HG02943 (cell line): ENCODE data around the gene TRPV4.
A peak's percentile ranks its signal among the peaks of the same experiment; 100 is the strongest.
"Not testable (repeated sequence)": the region's sequence is repeated elsewhere in the genome, so short reads cannot be mapped to it uniquely, and the experiment has no call there.

Experiments
- ATAC-seq: cut with Tn5 transposase; IDR thresholded peaks from one replicate; pipeline ENCODE4 v1.9.1; 2021; ENCODE audit warnings: mild to moderate bottlenecking, low read depth, moderate library complexity; ENCODE audit not compliant: unreplicated experiment

Gene TRPV4

GRCh38 chr12:109833307-109834189 is at the start of gene TRPV4:
TRPV4 (minus strand) TSS chr12:109833398; CDS start chr12:109814796, 18,602 bp downstream.
- no peak for ATAC-seq

- ATAC-seq, result no peak
Observed at GRCh38 chr12:109881752-109882151, 48.6 kb upstream of the TRPV4 start.

GRCh38 chr12:109880938-109881337 is 47.7 kb upstream of the TRPV4 start:
- no peak for ATAC-seq

GRCh38 chr12:109880043-109880931 is 47.1 kb upstream of the TRPV4 start, which contains the start of gene GLTP:
GLTP (minus strand) TSS chr12:109880541; CDS start chr12:109880374, 167 bp downstream.
- peak; percentile 85 for ATAC-seq

- ATAC-seq, result no peak
Observed at GRCh38 chr12:109879351-109880042, 46.3 kb upstream of the TRPV4 start.

GRCh38 chr12:109878749-109879148 is 45.6 kb upstream of the TRPV4 start:
- no peak for ATAC-seq

GRCh38 chr12:109878247-109878625 is 45.0 kb upstream of the TRPV4 start:
- ATAC-seq, result no peak

- no peak for ATAC-seq
Observed at GRCh38 chr12:109877504-109878246, 44.5 kb upstream of the TRPV4 start.

- ATAC-seq, result no peak
Observed at GRCh38 chr12:109876406-109876805, 43.2 kb upstream of the TRPV4 start.

- no peak for ATAC-seq
Observed at GRCh38 chr12:109875572-109876131, 42.5 kb upstream of the TRPV4 start.

GRCh38 chr12:109873653-109874052 is 40.5 kb upstream of the TRPV4 start:
- no peak for ATAC-seq

GRCh38 chr12:109871668-109872314 is 38.6 kb upstream of the TRPV4 start:
- no peak for ATAC-seq

- no peak for ATAC-seq
Observed at GRCh38 chr12:109870648-109871047, 37.5 kb upstream of the TRPV4 start.

GRCh38 chr12:109868182-109869051 is 35.2 kb upstream of the TRPV4 start:
- no peak for ATAC-seq

GRCh38 chr12:109864916-109865315 is 31.7 kb upstream of the TRPV4 start:
- ATAC-seq, result no peak

- ATAC-seq, result no peak
Observed at GRCh38 chr12:109863847-109864712, 30.9 kb upstream of the TRPV4 start.

- ATAC-seq, result not testable (repeated sequence)
Observed at GRCh38 chr12:109862491-109862890, 29.3 kb upstream of the TRPV4 start.
